Endothelial cell of umbilical vein (primary cell): ENCODE data around the gene PPP1R3F. TPM values are rescaled to one million over a fixed set of nuclear protein-coding genes. Genes with fewer than 3 reads are reported as not detected.

Source experiments
- BruUV-seq: library from RNA; stranded (reverse); fragments of 400-500 nt; replicated peaks from 2 replicates; lab custom pipeline; 2021; lab: Mats Ljungman, UMichigan
- CTCF ChIA-PET: fragments of 300-600, 350-600 bp; sonication (Branson Sonifier 250); formaldehyde crosslinking; loops from one replicate; lab custom pipeline; 2021; ENCODE audit warnings: antibody characterized with exemption, inconsistent platforms; lab: Charles Lee
- POLR2A ChIA-PET: fragments of 300-600, 350-600 bp; sonication (Branson Sonifier 250); formaldehyde crosslinking; loops from one replicate; lab custom pipeline; 2021; ENCODE audit warnings: antibody characterized with exemption, inconsistent platforms; lab: Charles Lee
- DNase-seq: peaks from one replicate; pipeline ENCODE4 v3.0.0-alpha.2; 2011; ENCODE audit warnings: low read depth, low spot score
- FAIRE-seq: peaks from 2 replicates; lab custom pipeline; 2011; peaks lifted over from hg19 to GRCh38; lab: Jason Lieb, UNC
- H2AFZ ChIP-seq: 2 replicates; pipeline ENCODE4 v1.6.0; 2012; ENCODE audit warnings: low read depth, low read length, control low read depth, inconsistent platforms
- H3K27ac ChIP-seq: 2 replicates; pipeline ENCODE4 v1.5.1; 2011; ENCODE audit warnings: low read depth, mild to moderate bottlenecking, control low read depth, low read length, moderate library complexity; ENCODE audit not compliant: insufficient read depth
- H3K27me3 ChIP-seq, 2 experiments: 2 replicates each; pipeline versions ENCODE4 v1.6.0 to v1.6.1; 2011; ENCODE audit warnings: low read length in 2 of 2, mixed read lengths in 1 of 2; ENCODE audit not compliant: control insufficient read depth in 2 of 2, insufficient read depth in 2 of 2
- H3K36me3 ChIP-seq, 2 experiments: 2 replicates in 1 of 2; 3 replicates in 1 of 2; pipeline ENCODE4 v1.5.1; 2011; ENCODE audit warnings: low read length in 2 of 2, mild to moderate bottlenecking in 1 of 2, moderate library complexity in 1 of 2; ENCODE audit not compliant: control insufficient read depth in 2 of 2, insufficient read depth in 2 of 2; ENCODE audit errors: extremely low read depth in 1 of 2
- H3K4me1 ChIP-seq: 3 replicates; pipeline ENCODE4 v1.5.1; 2011; ENCODE audit warnings: mild to moderate bottlenecking, low read length; ENCODE audit not compliant: control insufficient read depth, insufficient read depth; ENCODE audit errors: extremely low read depth
- H3K4me2 ChIP-seq: 2 replicates; pipeline ENCODE4 v1.6.1; 2011; ENCODE audit warnings: low read length, control low read depth, mixed read lengths; ENCODE audit not compliant: insufficient read depth
- H3K4me3 ChIP-seq, 3 experiments: fragments of 200-600 bp in 1 of 3; sonication (generic), shearing (Covaris generic) in 1 of 3; replicated peaks in 1 of 3; 2 replicates each; pipeline ENCODE4 v1.5.1; 2011 to 2016; ENCODE audit warnings: control low read depth in 3 of 3, low read length in 3 of 3, mild to moderate bottlenecking in 2 of 3, inconsistent platforms in 1 of 3, low read depth in 1 of 3, moderate library complexity in 1 of 3; ENCODE audit not compliant: insufficient read depth in 1 of 3
- H3K79me2 ChIP-seq: 2 replicates; pipeline ENCODE4 v1.6.0; 2012; ENCODE audit warnings: low read length, inconsistent platforms; ENCODE audit not compliant: control insufficient read depth, insufficient read depth
- H3K9ac ChIP-seq: replicated peaks from 2 replicates; pipeline ENCODE3; 2011; ENCODE audit warnings: low read length, control low read depth; ENCODE audit not compliant: insufficient read depth; ENCODE audit errors: extremely low read depth
- H3K9me1 ChIP-seq: replicated peaks from 3 replicates; pipeline ENCODE4 v1.6.0; 2011; ENCODE audit warnings: mild to moderate bottlenecking, low read length; ENCODE audit not compliant: control insufficient read depth, insufficient read depth; ENCODE audit errors: extremely low read depth
- H3K9me3 ChIP-seq: replicated peaks from 2 replicates; pipeline ENCODE4 v1.5.1; 2012; ENCODE audit warnings: low read length, inconsistent platforms; ENCODE audit not compliant: control insufficient read depth, insufficient read depth
- H4K20me1 ChIP-seq: replicated peaks from 2 replicates; pipeline ENCODE3; 2011; ENCODE audit warnings: mild to moderate bottlenecking, low read length; ENCODE audit not compliant: control insufficient read depth, insufficient read depth; ENCODE audit errors: extremely low read depth
- EZH2 ChIP-seq: IDR thresholded peaks from 2 replicates; pipeline ENCODE4 v1.6.1; 2012; ENCODE audit warnings: borderline replicate concordance, low read depth, mild to moderate bottlenecking, moderate library complexity, low read length, inconsistent platforms; ENCODE audit not compliant: severe bottlenecking
- GATA2 ChIP-seq: IDR thresholded peaks from 2 replicates; pipeline ENCODE4 v1.7.0; 2011; ENCODE audit warnings: low read depth, mild to moderate bottlenecking, moderate library complexity, mixed read lengths, low read length; ENCODE audit not compliant: insufficient read length, insufficient read depth
- MYC ChIP-seq: IDR thresholded peaks from one replicate; pipeline ENCODE4 v1.6.1; 2011; ENCODE audit warnings: mild to moderate bottlenecking, low read depth, low read length
- POLR2AphosphoS5 ChIP-seq: IDR thresholded peaks from 2 replicates; pipeline ENCODE4 v1.6.1; 2012; ENCODE audit warnings: low read depth, mild to moderate bottlenecking, control low read depth, low read length, moderate library complexity; ENCODE audit not compliant: insufficient read depth
- dilution Hi-C: fragments of 300-500 bp; cut with MboI; formaldehyde crosslinking; loops from one replicate; pipeline ENCODE4 v1.15.0; 2019; ENCODE audit warnings: low sequenced_read_pairs; ENCODE audit not compliant: extremely low pct_ligation_motif_present
- intact Hi-C: fragments of 100-400 bp; cut with micrococcal nuclease; formaldehyde crosslinking; loops from one replicate; pipeline ENCODE4 v1.10.0; 2022
- polyA plus RNA-seq, 4 experiments: library from polyadenylated mRNA; depleted of rRNA in 3 of 4; stranded (reverse) in 3 of 4; unstranded in 1 of 4; fragments of >200 nt; gene quantifications; 2 replicates each; pipeline versions ENCODE4 v1.2.1 to v1.2.3, GENCODE V29; 2011 to 2012; ENCODE audit warnings: missing spikeins in 1 of 4
- total RNA-seq: library from RNA; stranded (reverse); gene quantifications from 2 replicates; pipeline ENCODE4 v1.2.3, GENCODE V29; 2021
- TF ChIP-seq, protein P1 (sequence below): IDR thresholded peaks from 2 replicates; pipeline ENCODE4 v1.6.1; 2011; ENCODE audit not compliant: insufficient read depth, insufficient read length

The PPP1R3F gene
- total and polyA plus RNA-seq, 2 donors (not counting 3 experiments of a cell fraction or from before 2014, with no cell fraction given), result 1.5 to 2.5 TPM

DNA sequence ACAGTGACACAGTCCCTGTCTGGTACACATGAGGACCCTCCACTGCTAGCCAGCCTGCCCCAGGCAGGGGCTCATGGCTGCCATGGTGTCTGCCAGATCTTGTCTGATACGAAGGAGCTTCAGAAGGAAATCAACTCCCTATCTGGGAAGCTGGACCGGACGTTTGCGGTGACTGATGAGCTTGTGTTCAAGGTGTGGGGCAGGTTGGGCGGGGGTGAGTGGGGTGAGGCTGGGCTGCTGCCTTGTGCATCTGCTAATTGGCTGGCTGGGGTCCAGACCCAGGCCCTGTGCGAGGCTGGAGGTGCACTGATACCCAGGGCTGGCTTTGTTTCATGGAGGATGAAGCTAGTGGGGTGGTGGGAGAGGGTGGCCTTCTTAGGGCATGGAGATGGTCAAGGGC, 20.5 kb upstream of the PPP1R3F start:
- Histone ChIP-seq H3K36me3 (peaks cover 0 to 5% of the 10 kb centered on the region in 2 experiments), H3K79me2 (no peaks in the 10 kb centered on the region), H3K9me1 (no peaks in the 10 kb centered on the region), H4K20me1 (no peaks in the 10 kb centered on the region), H3K4me2 (no peak overlapping the region), H3K4me1 (no peaks in the 10 kb centered on the region), H2AFZ (no peak overlapping the region), H3K9me3 (no peaks in the 10 kb centered on the region), H3K27ac (no peak overlapping the region), H3K4me3 (no peak overlapping the region), H3K27me3 (no peaks in the 10 kb centered on the region), H3K9ac (no peak overlapping the region)
- POLR2A ChIA-PET, result interaction anchor here (0.6 kb wide), 1 partner anchor 9 kb away, joined by 3 read pairs; no protein-coding TSS in a partner anchor
- DNase-seq, result no peak
- no peak for FAIRE-seq
- dilution Hi-C loops, result no loop called here
- CTCF ChIA-PET, result no interaction called here
- no peak for TF ChIP-seq GATA2
- intact Hi-C loops, result no loop called here
- BruUV-seq, result no TSS peak

DNA sequence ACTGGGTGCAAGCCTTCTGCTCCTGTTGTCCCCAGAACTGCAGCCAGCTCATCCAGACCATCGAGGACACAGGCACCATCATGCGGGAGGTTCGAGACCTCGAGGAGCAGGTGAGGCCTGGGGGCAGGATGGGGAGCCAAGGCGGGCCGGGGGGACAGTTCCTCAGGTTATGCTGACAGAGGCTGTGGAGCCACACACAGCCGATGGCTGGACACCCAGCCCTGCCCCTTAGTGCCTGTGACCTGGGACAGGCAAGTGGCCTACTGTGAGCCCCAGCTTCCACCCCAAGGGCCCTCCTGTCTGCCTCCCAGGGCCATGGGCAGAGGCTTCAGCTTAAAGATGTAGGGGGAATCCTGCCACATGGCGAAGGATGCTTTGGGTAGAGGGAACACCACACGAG, 20.0 kb upstream of the PPP1R3F start:
- Histone ChIP-seq H3K9me1 (no peaks in the 10 kb centered on the region), H3K4me3 (no peak overlapping the region), H4K20me1 (no peaks in the 10 kb centered on the region), H3K9me3 (no peaks in the 10 kb centered on the region), H3K27me3 (no peaks in the 10 kb centered on the region), H2AFZ (no peak overlapping the region), H3K27ac (no peak overlapping the region), H3K4me1 (no peaks in the 10 kb centered on the region), H3K9ac (no peak overlapping the region), H3K36me3 (peaks cover 0 to 5% of the 10 kb centered on the region in 2 experiments), H3K79me2 (no peaks in the 10 kb centered on the region), H3K4me2 (no peak overlapping the region)
- DNase-seq (no peak), FAIRE-seq (no peak)
- intact Hi-C loops, result no loop called here
- no TSS peak for BruUV-seq
- POLR2A ChIA-PET, result no interaction called here
- TF ChIP-seq MYC (no peak), GATA2 (no peak), POLR2AphosphoS5 (no peak), EZH2 (no peak)
- TF ChIP-seq, protein P1, sequence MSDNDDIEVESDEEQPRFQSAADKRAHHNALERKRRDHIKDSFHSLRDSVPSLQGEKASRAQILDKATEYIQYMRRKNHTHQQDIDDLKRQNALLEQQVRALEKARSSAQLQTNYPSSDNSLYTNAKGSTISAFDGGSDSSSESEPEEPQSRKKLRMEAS, result no peak
- dilution Hi-C loops, result no loop called here
- CTCF ChIA-PET, result interaction anchor here (0.5 kb wide), 1 partner anchor 8 kb away, joined by 3 read pairs; no protein-coding TSS in a partner anchor
